SK-MEL-5 (cell line): ENCODE results near the gene WNT10A. TPM values are rescaled to one million over a fixed set of nuclear protein-coding genes. Genes with fewer than 3 reads are reported as not detected.
"Not testable (repeated sequence)": the region's sequence is repeated elsewhere in the genome, so short reads cannot be mapped to it uniquely, and the experiment has no call there.

Source experiments
- DNase-seq: peaks from one replicate; pipeline ENCODE4 v3.0.0-alpha.2; 2016; ENCODE audit warnings: low read depth, low spot score
- in situ Hi-C: cut with HindIII; loops from 2 replicates; pipeline ENCODE4 v1.10.0; 2016; ENCODE audit warnings: low sequenced_read_pairs, high pct_unique_total_duplicates, low pct_unique_long_range_greater_than_20kb
- total RNA-seq: library from RNA; depleted of rRNA; stranded (reverse); fragments of >200 nt; shearing (Covaris generic); gene quantifications from 2 replicates; pipeline ENCODE4 v1.2.3, GENCODE V29; 2014

WNT10A gene
- total RNA-seq, 1 experiment from 2014 or later, result 0.11 TPM

- no peak for DNase-seq
- in situ Hi-C loops, result no loop called here
Observed at GRCh38 chr2:218896501-218897393, 16.1 kb downstream of the WNT10A start.

- in situ Hi-C loops, result no loop called here
- no peak for DNase-seq
Observed at GRCh38 chr2:218897394-218898108, 16.9 kb downstream of the WNT10A start.

DNA sequence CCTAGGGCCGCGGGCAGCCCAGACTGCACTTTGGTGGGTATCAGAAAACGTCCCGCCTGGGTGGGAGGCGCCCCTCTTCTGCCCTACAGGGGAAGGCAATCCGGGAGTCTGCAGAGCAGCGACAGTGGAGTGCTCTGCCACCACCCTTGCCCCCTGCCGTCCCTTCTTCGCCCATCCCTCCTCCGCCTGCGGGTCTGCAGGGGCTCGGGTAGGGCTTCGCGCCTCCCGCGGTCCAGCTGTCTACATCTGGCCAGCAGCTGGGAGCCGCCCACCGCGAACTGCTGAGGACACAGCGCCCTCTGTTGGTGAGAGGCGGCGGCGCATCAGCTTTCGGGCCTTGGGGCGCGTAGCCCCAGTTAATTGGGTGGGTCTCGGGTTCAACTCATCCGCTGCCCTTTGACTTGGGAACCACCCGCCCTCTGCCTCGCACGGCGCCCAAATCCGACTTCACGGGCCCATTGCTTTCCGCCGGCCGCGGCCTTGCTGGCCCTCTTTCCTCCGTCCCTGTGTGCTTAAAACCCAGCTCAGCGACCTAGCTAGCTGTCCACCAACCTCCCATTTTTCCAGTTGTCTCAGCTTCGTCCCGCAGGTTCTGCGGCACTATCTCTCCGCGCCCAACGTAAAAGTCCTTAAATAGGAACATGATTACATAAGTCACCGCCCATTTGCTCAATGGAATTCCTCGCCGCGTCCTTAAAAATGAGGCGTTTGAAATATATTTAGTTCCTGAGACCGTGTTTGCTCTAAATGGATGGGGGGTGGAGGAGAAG lies 17.6 kb downstream of the WNT10A start:
- in situ Hi-C loops, result no loop called here
- peak; percentile 53 for DNase-seq

DNA sequence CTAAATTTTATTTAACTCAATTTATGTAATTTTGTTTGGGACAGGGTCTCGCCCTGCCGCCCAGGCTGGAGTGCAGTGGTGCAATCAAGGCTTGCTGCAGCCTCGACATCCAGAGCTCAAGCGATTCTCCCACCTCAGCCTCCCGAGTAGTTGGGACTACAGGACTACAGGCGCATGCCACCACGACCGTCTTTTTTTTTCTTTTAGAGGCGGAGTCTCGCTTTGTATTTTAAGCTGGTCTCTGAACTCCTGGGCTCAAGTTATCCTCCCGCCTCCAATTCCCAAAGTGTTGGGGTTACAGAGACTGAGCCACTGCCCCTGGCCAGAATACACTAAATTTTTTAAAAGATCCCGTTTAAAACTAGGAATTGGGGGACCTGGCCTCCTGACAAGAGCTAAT lies 18.5 kb downstream of the WNT10A start:
- no peak for DNase-seq
- in situ Hi-C loops, result no loop called here

DNA sequence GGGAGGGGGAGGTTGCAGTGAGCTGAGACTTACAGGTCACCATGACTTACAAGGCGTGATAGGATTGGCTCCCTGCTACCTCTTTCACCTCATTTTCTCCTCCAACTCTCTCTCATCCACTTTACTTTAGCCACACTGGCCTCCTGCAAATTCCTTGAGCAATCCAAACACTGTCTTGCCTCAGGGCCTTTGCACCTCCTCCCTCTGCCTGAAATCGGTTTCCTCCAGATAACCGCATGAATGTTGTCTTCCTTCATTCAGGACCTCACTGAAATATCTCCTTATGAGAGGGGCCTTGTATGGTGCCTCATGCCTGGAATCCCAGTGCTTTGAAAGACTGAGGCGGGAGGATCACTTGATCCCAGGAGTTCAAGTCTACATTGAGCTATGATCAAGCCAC lies 21.8 kb downstream of the WNT10A start:
- peak; percentile 32 for DNase-seq

GRCh38 chr2:218904176-218904575 lies 23.5 kb downstream of the WNT10A start:
- DNase-seq, result peak; percentile 35
- in situ Hi-C loops, result no loop called here

More for the DNA sequence above, 21.8 kb downstream of the WNT10A start:
- in situ Hi-C loops, result no loop called here

- in situ Hi-C loops, result no loop called here
- DNase-seq, result peak; percentile 93
Observed at GRCh38 chr2:218908721-218909619, 28.3 kb downstream of the WNT10A start.

DNA sequence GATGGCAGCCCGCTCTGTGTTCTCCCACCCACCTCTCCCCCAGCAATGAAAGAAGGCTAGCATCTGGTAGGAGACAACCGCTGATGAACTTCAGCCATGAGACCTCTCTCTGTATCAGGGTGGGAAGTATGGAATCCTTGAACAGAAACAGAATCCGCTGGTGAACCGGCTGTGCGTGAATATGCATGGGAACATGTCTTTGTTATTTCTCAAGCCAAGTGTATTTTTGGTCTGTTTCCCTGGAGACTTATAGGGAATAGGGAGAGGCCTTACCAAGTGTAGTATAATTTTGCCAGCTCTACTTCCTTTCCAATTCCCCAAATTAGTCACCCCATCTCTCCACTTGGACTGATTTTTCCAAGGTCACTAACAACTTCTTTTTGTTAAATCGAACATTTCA lies 30.1 kb downstream of the WNT10A start:
- DNase-seq, result no peak
- in situ Hi-C loops, result no loop called here

GRCh38 chr2:218920504-218920903 lies 39.9 kb downstream of the WNT10A start:
- in situ Hi-C loops, result no loop called here
- no peak for DNase-seq

- in situ Hi-C loops, result no loop called here
- DNase-seq, result no peak
Observed at GRCh38 chr2:218924757-218925156, 44.1 kb downstream of the WNT10A start.

- in situ Hi-C loops, result no loop called here
- DNase-seq, result no peak
Observed at GRCh38 chr2:218925434-218925833, 44.8 kb downstream of the WNT10A start.

- in situ Hi-C loops, result no loop called here
- no peak for DNase-seq
Observed at GRCh38 chr2:218927422-218927821, 46.8 kb downstream of the WNT10A start.

GRCh38 chr2:218927876-218928275 lies 47.2 kb downstream of the WNT10A start:
- no peak for DNase-seq
- in situ Hi-C loops, result no loop called here

DNA sequence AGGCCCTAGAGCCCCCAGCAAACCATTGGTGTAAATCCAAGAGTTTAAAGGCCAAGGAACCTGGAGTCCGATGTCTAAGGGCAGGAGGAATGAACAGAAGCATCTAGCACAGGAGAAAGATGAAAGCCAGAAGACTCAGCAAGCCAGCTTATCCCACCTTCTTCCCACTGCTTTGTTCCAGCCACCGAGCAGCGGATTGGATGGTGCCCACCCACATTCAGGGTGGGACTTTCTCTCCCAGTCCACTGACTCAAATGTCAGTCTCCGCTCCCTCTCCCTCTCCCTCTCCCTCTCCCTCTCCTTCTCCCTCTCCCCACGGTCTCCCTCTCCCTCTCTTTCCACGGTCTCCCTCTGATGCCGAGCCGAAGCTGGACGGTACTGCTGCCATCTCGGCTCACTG lies 49.8 kb downstream of the WNT10A start:
- DNase-seq, in situ Hi-C loops: not testable (repeated sequence)

DNA sequence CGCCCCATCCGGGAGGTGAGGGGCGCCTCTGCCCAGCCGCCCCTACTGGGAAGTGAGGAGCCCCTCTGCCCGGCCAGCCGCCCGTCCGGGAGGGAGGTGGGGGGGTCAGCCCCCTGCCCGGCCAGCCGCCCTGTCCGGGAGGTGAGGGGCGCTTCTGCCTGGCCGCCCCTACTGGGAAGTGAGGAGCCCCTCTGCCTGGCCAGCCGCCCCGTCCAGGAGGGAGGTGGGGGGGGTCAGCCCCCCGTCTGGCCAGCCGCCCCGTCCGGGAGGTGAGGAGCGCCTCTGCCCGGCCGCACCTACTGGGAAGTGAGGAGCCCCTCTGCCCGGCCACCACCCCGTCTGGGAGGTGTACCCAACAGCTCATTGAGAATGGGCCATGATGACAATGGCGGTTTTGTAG lies 51.1 kb downstream of the WNT10A start:
- in situ Hi-C loops, DNase-seq: not testable (repeated sequence)
